ENCODE measurements around the gene UNG.

Gene UNG

GRCh38 chr12:109065853-109066193 lies 31.6 kb upstream of the UNG start:
- TF ChIP-seq, protein P1, sequence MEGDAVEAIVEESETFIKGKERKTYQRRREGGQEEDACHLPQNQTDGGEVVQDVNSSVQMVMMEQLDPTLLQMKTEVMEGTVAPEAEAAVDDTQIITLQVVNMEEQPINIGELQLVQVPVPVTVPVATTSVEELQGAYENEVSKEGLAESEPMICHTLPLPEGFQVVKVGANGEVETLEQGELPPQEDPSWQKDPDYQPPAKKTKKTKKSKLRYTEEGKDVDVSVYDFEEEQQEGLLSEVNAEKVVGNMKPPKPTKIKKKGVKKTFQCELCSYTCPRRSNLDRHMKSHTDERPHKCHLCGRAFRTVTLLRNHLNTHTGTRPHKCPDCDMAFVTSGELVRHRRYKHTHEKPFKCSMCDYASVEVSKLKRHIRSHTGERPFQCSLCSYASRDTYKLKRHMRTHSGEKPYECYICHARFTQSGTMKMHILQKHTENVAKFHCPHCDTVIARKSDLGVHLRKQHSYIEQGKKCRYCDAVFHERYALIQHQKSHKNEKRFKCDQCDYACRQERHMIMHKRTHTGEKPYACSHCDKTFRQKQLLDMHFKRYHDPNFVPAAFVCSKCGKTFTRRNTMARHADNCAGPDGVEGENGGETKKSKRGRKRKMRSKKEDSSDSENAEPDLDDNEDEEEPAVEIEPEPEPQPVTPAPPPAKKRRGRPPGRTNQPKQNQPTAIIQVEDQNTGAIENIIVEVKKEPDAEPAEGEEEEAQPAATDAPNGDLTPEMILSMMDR (IDR thresholded peaks at IDR 0.05; ENCODE audit: low read depth, low read length, missing control alignments), result no peak
- in situ Hi-C loops (cut with HindIII; ENCODE audit: low sequenced_read_pairs), result no loop called here
- H3K4me3 ChIP-seq (ENCODE audit: low read depth, low read length), result no peak overlapping the region
- DNase-seq (ENCODE audit: low read depth), result no peak

DNA sequence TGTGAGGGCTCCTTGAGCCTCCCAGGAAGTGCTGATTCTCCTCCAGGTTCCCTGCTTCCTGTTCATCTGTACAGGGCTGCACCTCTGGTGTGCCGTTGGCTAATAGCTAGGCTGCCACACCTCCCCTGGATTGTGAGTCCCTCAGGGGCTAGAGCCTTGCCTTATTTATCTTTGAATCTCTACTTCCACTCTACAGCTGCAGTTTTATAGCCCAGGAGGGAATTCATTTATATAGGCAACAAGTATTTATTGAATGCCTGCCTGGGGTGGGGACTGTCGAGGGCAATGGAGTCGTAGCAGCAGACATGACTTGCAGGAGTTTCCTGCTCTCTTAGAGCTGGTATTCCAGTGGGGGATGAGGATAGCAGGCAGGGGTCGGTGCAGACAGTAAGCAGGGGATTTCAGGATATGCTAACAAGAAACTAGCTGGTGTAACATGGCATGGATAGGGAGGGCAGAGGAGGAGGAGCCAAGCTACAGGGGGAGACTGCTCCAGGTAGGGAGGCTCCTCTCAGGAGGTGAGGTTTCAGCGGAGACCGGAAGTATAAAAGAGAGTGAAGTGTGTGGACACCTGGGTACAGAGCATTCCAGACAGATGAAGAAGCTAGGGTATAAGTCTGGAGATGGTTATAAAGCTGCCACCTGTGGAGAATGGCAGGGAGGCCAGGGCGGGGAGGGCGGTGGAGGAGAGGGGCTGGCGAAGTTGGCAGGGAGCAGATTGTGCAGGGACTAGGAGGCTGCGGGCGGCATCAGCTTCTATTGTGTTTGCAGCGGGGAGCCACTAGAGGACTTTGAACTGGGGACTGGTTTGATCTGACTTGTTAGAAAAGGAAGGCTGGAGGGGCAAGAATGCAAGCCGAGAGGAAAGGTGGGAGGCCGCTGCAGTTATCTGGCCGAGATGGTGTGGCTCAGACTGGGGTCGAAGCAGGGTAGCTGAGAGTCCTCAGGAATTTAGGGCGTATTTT lies 27.8 kb upstream of the UNG start:
- in situ Hi-C loops (cut with HindIII; ENCODE audit: low sequenced_read_pairs), result no loop called here
- no peak overlapping the region for H3K4me3 ChIP-seq (ENCODE audit: low read depth, low read length)
- TF ChIP-seq, protein P1 (IDR thresholded peaks at IDR 0.05; ENCODE audit: low read depth, low read length, missing control alignments), result no peak
- DNase-seq (ENCODE audit: low read depth), result no peak

DNA sequence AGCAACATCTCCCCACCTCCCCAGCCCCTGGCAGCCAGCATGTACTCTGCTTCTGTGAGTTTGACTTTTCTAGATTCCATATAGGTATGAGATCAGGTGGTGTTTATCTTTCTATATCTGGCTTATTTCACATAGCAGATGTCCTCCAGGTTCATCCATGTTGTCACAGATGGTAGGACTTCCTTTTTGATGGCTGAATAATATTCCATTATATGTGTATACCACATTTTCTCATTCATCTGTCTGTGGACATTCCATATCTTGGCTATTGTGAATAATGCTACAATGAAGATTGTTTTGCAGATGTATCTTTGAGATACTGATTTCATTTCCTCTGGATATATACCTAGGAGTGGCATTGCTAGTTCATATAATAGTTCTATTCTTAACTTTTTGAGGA lies 22.5 kb upstream of the UNG start:
- TF ChIP-seq, protein P1 (IDR thresholded peaks at IDR 0.05; ENCODE audit: low read depth, low read length, missing control alignments), result no peak
- no peak for DNase-seq (ENCODE audit: low read depth)
- in situ Hi-C loops (cut with HindIII; ENCODE audit: low sequenced_read_pairs), result no loop called here
- H3K4me3 ChIP-seq (ENCODE audit: low read depth, low read length), result no peak overlapping the region

DNA sequence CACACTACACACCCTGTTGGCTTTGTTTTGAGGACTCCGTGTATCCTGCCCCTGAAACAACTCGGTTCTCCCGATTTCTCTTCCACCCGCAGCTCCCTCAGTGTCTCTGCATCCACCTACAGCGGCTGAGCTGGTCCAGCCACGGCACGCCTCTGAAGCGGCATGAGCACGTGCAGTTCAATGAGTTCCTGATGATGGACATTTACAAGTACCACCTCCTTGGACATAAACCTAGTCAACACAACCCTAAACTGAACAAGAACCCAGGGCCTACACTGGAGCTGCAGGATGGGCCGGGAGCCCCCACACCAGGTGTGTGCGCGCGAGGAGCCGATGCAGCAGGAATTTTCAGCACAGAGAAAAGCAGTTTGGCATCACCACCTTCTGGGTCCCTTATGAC lies 14.6 kb upstream of the UNG start:
- H3K4me3 ChIP-seq (ENCODE audit: low read depth, low read length), result no peak overlapping the region
- in situ Hi-C loops (cut with HindIII; ENCODE audit: low sequenced_read_pairs), result no loop called here
- TF ChIP-seq, protein P1 (IDR thresholded peaks at IDR 0.05; ENCODE audit: low read depth, low read length, missing control alignments), result no peak
- DNase-seq (ENCODE audit: low read depth), result no peak

DNA sequence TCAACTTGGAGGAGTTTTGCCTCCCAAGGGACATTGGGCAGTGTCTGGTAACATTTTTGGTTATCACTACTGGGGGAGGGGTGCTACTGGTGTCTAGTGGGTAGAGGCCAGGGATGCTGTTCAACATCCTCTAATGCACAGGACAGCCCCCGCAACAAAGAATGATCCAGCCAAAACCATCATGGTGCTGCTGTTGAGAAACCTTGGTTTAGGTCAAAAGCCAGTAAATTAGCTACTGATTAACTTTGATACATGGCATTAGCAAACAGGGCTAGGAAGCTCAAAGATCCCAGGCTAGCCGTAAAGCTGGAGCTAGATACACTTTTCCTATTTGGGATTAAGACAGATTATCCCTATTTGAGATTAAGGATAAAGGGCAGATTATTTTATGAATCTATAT lies 13.0 kb upstream of the UNG start:
- no peak overlapping the region for H3K4me3 ChIP-seq (ENCODE audit: low read depth, low read length)
- DNase-seq (ENCODE audit: low read depth), result no peak
- TF ChIP-seq, protein P1 (IDR thresholded peaks at IDR 0.05; ENCODE audit: low read depth, low read length, missing control alignments), result no peak
- in situ Hi-C loops (cut with HindIII; ENCODE audit: low sequenced_read_pairs), result no loop called here

- TF ChIP-seq, protein P1 (IDR thresholded peaks at IDR 0.05; ENCODE audit: low read depth, low read length, missing control alignments), result no peak
- no peak overlapping the region for H3K4me3 ChIP-seq (ENCODE audit: low read depth, low read length)
- no peak for DNase-seq (ENCODE audit: low read depth)
- in situ Hi-C loops (cut with HindIII; ENCODE audit: low sequenced_read_pairs), result no loop called here
These were observed 11.8 kb upstream of the UNG start for GRCh38 chr12:109085590-109085989.

Measured in astrocyte of the cerebellum (primary cell).